ENCODE results near the gene PPA1. TPM values are rescaled to one million over a fixed set of nuclear protein-coding genes. Genes with fewer than 3 reads are reported as not detected.

Gene PPA1
- total RNA-seq, 1 donor from 2014 or later = 106 TPM

Other genes starting within 250 kb of the PPA1 start
- gene MACROH2A2, start 180.6 kb downstream of the PPA1 start, total RNA-seq = 15.2 TPM
- gene AIFM2, start 100.6 kb downstream of the PPA1 start, total RNA-seq = 16.3 TPM
- 6.6 TPM for gene TYSND1, start 86.7 kb downstream of the PPA1 start, total RNA-seq
- 88.1 TPM for gene SAR1A, start 62.9 kb downstream of the PPA1 start, total RNA-seq
- gene NPFFR1, start 50.6 kb upstream of the PPA1 start, total RNA-seq = 0.02 TPM
- 60.9 TPM for gene LRRC20, start 149.2 kb upstream of the PPA1 start, total RNA-seq
- gene EIF4EBP2, start 170.7 kb upstream of the PPA1 start, total RNA-seq = 88.4 TPM
- gene NODAL, start 208.3 kb upstream of the PPA1 start, total RNA-seq = not detected
- 5.2 TPM for gene PALD1, start 245.3 kb upstream of the PPA1 start, total RNA-seq